HG03575 (cell line): Measurements from ENCODE around the gene SERGEF.
"Not testable (repeated sequence)": the region's sequence is repeated elsewhere in the genome, so short reads cannot be mapped to it uniquely, and the experiment has no call there.

Experiments used
- ATAC-seq: cut with Tn5 transposase; IDR thresholded peaks from one replicate; pipeline ENCODE4 v1.9.1; 2021; ENCODE audit not compliant: unreplicated experiment, insufficient number of reproducible peaks, low FRiP score; ENCODE audit errors: extremely low read depth

SERGEF gene

GRCh38 chr11:17922416-17922788 lies 90.4 kb downstream of the SERGEF start:
- ATAC-seq: no peak

GRCh38 chr11:17921659-17922415 lies 91.0 kb downstream of the SERGEF start:
- ATAC-seq: no peak

- no peak for ATAC-seq
Measured at GRCh38 chr11:17918049-17918605, 94.7 kb downstream of the SERGEF start.

- no peak for ATAC-seq
Measured at GRCh38 chr11:17917556-17917955, 95.3 kb downstream of the SERGEF start.

- ATAC-seq: no peak
Measured at GRCh38 chr11:17915500-17916143, 97.2 kb downstream of the SERGEF start.

GRCh38 chr11:17914957-17915356 lies 97.9 kb downstream of the SERGEF start:
- no peak for ATAC-seq

GRCh38 chr11:17907046-17907445 lies 105.8 kb downstream of the SERGEF start:
- no peak for ATAC-seq

GRCh38 chr11:17906436-17906835 lies 106.4 kb downstream of the SERGEF start:
- no peak for ATAC-seq

- peak; percentile 79 for ATAC-seq
Measured at GRCh38 chr11:17905477-17905876, 107.4 kb downstream of the SERGEF start.

- no peak for ATAC-seq
Measured at GRCh38 chr11:17901481-17901880, 111.4 kb downstream of the SERGEF start.

- no peak for ATAC-seq
Measured at GRCh38 chr11:17898782-17899181, 114.1 kb downstream of the SERGEF start.

- ATAC-seq: no peak
Measured at GRCh38 chr11:17898071-17898470, 114.8 kb downstream of the SERGEF start.

- ATAC-seq: no peak
Measured at GRCh38 chr11:17897495-17897894, 115.4 kb downstream of the SERGEF start.

- ATAC-seq: not testable (repeated sequence)
Measured at GRCh38 chr11:17896496-17897151, 116.2 kb downstream of the SERGEF start.

- ATAC-seq: no peak
Measured at GRCh38 chr11:17894929-17895658, 117.8 kb downstream of the SERGEF start.

- ATAC-seq: no peak
Measured at GRCh38 chr11:17892409-17892808, 120.4 kb downstream of the SERGEF start.

GRCh38 chr11:17890325-17890724 lies 122.5 kb downstream of the SERGEF start:
- no peak for ATAC-seq

GRCh38 chr11:17887779-17888178 lies 125.1 kb downstream of the SERGEF start:
- no peak for ATAC-seq

GRCh38 chr11:17883946-17884345 lies 128.9 kb downstream of the SERGEF start:
- no peak for ATAC-seq
